Esophagus (tissue), 2 donors: ENCODE measurements around the gene HTR1B. TPM values are rescaled to one million over a fixed set of nuclear protein-coding genes. Genes with fewer than 3 reads are reported as not detected.

ENCODE experiments used
- H3K27ac ChIP-seq, 2 donors: one replicate each; pipeline ENCODE4 v1.5.1; 2013; ENCODE audit warnings: low read depth in 2 of 2, mild to moderate bottlenecking in 2 of 2, inconsistent platforms in 1 of 2, low read length in 1 of 2, moderate library complexity in 1 of 2
- H3K27me3 ChIP-seq, 2 donors: one replicate each; pipeline ENCODE4 v1.6.1; 2013; ENCODE audit warnings: low read length in 2 of 2, control low read depth in 1 of 2, mild to moderate bottlenecking in 1 of 2; ENCODE audit not compliant: insufficient read depth in 2 of 2, control insufficient read depth in 1 of 2
- H3K36me3 ChIP-seq, 2 donors: one replicate each; pipeline ENCODE4 v1.6.1; 2013; ENCODE audit warnings: low read length in 1 of 2; ENCODE audit not compliant: control insufficient read depth in 2 of 2, insufficient read depth in 2 of 2
- H3K4me1 ChIP-seq, 2 donors: one replicate each; pipeline ENCODE4 v1.6.1; 2013; ENCODE audit warnings: low read length in 1 of 2; ENCODE audit not compliant: control insufficient read depth in 2 of 2, insufficient read depth in 2 of 2
- H3K4me3 ChIP-seq, 2 donors: one replicate each; pipeline ENCODE4 v1.5.1; 2013; ENCODE audit warnings: low read length in 2 of 2, mild to moderate bottlenecking in 2 of 2, low read depth in 1 of 2, moderate library complexity in 1 of 2
- H3K9me3 ChIP-seq, 2 donors: one replicate each; pipeline ENCODE4 v1.6.1; 2013; ENCODE audit warnings: mild to moderate bottlenecking in 2 of 2, low read depth in 1 of 2, low read length in 1 of 2, moderate library complexity in 1 of 2; ENCODE audit not compliant: control insufficient read depth in 2 of 2, insufficient read depth in 1 of 2
- WGBS, 2 donors: extraction: QIAGEN DNeasy Blood & Tissue Kit; methylation state at CpG; one replicate each; pipeline ENCODE4 v1.1.7; 2013; 5-methylcytosine and 5-hydroxymethylcytosine counted together
- polyA plus RNA-seq, 2 donors: library from polyadenylated mRNA; stranded (reverse); fragments of 200-250 nt; gene quantifications; one replicate each; pipeline ENCODE4 v1.2.3, GENCODE V29; 2013
- donor health status: healthy with polysubstance abuse.
- donor health status: Bipolar disorder and iron deficiency.

Gene HTR1B
- polyA plus RNA-seq, 2 donors, result 0.02 to 0.04 TPM

DNA sequence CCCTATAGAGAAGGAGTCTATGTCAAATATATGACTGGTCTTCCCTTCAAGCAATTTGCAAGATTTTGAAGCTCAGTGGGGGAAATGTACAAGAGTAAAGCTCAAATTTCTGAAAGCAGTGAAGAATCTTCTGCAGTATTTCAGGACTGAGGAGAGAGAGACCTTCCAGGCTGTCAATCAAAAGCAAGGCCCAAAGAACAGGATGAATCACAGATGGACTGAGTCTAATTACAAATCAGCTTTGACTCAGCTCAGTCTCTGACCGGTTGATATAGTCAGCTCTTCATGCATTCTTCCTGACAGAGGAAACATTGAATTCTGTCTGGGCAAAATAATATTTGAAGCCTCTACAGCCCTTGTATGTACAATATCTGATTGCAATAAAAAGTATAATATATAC is 7.7 kb upstream of the HTR1B start:
- Histone ChIP-seq H3K36me3 (no peaks in the 10 kb centered on the region), H3K27ac (no peak overlapping the region), H3K4me1 (no peaks in the 10 kb centered on the region), H3K27me3 (peaks cover 0 to 3% of the 10 kb centered on the region in 2 donors), H3K9me3 (no peaks in the 10 kb centered on the region), H3K4me3 (no peak overlapping the region)
- 60 to 80% methylated on average over 1 of the region's 1 CpG for WGBS, 2 donors

DNA sequence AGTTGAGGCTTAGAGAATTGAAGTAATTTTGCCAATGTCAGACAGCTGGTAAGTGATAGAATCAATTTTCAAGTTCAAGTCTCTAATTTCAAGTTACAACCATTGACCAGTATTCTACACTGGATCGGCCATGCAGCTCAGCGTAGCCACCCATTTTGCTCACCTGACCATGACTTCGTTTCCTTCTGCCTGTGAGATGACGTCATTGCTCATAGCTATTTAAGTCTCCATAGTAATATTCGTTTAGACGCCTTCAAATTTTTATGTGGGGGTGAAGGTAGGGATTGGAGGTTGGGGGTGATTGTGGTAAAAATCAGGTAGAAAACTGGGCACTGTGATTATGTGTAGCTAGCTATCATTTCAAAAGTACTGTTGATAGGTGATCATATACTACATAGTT is 5.6 kb upstream of the HTR1B start:
- peaks cover 5 to 9% of the 10 kb centered on the region in 2 donors for H3K27me3 ChIP-seq
- WGBS, 2 donors, result 77 to 90% methylated on average over 6 of the region's 6 CpGs
- no peaks in the 10 kb centered on the region for H3K9me3 ChIP-seq

DNA sequence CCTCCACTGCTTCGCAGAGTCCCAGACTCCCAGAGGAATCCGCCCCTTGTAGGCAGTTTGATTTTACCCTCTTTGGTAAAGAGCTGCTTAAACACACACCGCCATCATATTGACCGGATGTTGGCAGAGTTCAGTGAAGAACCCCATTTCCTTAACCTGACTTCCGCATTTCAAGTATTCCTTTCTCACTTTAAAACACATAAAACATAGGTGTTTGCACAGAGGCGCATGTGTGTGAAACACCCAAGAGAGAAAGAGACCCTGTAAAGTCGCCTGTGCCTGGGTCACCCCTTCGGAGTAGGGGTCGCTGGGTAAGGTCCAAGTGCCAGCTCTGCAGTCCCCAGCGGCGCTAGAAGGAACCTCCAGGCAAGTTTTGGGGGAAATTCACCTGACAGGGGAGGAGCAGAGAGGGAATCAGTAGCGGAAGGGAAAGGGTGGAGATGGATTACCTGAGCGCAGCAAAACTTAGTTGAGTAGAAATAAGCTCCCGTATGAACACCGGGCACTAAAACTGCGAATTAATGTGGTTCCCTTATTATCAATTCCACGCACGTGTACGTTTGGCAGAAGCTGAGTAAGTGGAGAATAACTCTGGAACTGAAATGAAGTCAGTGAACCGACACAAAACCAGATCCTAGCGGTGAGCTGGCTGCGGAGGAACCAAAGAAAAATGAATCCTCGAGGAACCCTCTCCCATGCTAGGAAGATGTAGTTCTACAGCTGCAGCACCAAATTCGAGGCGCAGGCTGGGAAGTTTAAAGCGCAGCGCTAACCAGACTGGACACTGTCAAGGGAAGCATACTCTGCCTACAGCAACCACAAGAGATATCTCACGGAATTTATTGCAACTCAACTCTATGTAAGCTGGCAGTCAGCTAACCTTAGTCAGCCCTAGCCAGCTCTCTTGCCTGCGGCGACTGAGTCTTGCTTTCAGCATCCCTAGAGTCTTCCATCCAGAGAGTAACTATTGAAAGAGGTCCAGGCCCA is 3.5 kb upstream of the HTR1B start:
- H3K9me3 ChIP-seq, result peaks cover 0 to 6% of the 10 kb centered on the region in 2 donors
- H3K27me3 ChIP-seq, result peaks cover 7 to 21% of the 10 kb centered on the region in 2 donors
- peaks cover 7 to 13% of the 10 kb centered on the region in 2 donors for H3K4me1 ChIP-seq
- 16 to 17% methylated on average over 30 of the region's 30 CpGs for WGBS, 2 donors
- no peak overlapping the region for H3K27ac ChIP-seq
- H3K4me3 ChIP-seq, result peak overlapping the region; percentile 24 to 43
- no peaks in the 10 kb centered on the region for H3K36me3 ChIP-seq

More for the DNA sequence above, 5.6 kb upstream of the HTR1B start:
- H3K4me3 ChIP-seq, result no peak overlapping the region
- H3K4me1 ChIP-seq, result peaks cover under 1 to 2% of the 10 kb centered on the region in 2 donors
- no peak overlapping the region for H3K27ac ChIP-seq
- no peaks in the 10 kb centered on the region for H3K36me3 ChIP-seq

DNA sequence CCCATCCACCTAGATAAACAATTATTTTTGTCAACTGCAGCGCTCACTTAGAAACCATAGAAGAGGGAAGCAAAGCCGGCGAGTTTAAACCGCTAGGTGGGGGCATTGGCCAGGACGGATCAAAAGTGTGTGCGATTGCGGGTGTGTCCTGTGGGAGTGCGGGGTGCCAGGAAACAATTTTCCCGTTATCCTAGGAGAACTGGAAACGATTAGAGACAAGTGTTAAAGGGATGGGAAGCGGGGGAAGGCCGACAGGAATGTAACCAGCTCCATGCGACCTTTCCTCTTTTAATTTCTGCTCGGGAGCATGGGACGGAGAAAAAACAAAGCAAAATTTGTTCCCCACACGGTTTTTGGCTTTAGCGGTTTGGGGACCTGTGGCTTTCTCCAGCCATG is 2.8 kb upstream of the HTR1B start:
- peaks cover 7 to 21% of the 10 kb centered on the region in 2 donors for H3K27me3 ChIP-seq
- no peak overlapping the region for H3K27ac ChIP-seq
- peak overlapping the region; percentile 24 to 43 for H3K4me3 ChIP-seq
- H3K9me3 ChIP-seq, result peaks cover 0 to 6% of the 10 kb centered on the region in 2 donors
- no peaks in the 10 kb centered on the region for H3K36me3 ChIP-seq
- H3K4me1 ChIP-seq, result peaks cover 7 to 13% of the 10 kb centered on the region in 2 donors
- 2% methylated on average over 17 of the region's 17 CpGs for WGBS, 2 donors

DNA sequence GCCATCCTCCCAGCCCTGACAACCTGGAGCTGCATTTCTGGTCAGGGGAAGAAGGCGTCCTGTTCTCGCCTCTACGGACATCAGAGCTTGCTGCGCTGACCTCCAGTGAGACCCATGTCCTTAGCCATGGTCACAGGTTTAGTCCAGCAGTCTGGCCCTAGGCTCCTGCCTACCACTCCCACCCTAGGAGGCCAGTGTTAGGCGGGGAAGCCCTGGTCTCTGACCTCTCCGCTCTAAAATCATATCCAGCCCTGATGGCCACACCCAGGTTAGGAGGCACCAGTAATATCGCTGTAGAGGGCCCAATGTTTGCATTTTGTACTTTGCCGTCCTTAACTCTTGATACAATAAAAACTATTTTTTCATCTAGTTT is 1.2 kb upstream of the HTR1B start:
- H3K27ac ChIP-seq, result no peak overlapping the region
- H3K36me3 ChIP-seq, result no peaks in the 10 kb centered on the region
- whole genome bisulfite sequencing, 2 donors, result 13 to 23% methylated on average over 8 of the region's 8 CpGs
- H3K27me3 ChIP-seq, result peaks cover 7 to 21% of the 10 kb centered on the region in 2 donors
- H3K4me1 ChIP-seq, result peaks cover 7 to 13% of the 10 kb centered on the region in 2 donors
- H3K4me3 ChIP-seq, result peak overlapping the region in 1 of 2 donors; percentile 4
- H3K9me3 ChIP-seq, result peaks cover 0 to 6% of the 10 kb centered on the region in 2 donors

DNA sequence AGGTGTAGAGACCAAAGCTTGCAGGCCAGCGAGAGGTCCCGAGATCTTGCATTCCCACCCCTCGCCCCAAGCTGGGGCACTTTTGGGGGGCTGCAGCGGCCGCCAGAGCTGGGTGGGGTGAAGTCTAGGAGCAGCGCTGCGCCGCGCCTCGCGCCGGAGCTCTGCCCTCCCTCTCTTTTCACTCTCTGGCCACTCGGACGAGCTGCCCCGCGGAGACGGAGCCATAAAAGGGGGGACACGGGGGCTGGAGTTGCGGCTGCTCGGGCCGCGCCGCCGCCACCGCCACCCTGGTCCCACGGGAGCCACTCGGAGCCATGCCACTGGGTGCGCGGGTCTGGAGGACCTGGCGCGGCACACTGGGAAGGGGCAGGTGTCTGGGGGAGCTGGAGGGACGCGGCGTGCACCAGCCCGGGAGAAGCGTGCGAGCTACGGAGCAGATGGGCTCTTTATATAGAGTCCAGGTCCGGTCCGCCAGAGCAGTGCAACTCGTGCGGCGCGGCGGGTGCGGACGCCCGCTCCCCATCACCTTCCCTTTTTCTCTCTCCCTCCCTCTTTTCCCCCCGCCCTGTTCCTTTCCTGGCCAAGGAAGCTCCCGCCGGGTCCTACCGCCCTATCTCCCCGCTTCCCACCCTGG is 687 bp upstream of the HTR1B start:
- Histone ChIP-seq H3K4me3 (peak overlapping the region; percentile 24 to 39), H3K36me3 (no peaks in the 10 kb centered on the region), H3K27me3 (peaks cover 7 to 21% of the 10 kb centered on the region in 2 donors), H3K4me1 (peaks cover 7 to 13% of the 10 kb centered on the region in 2 donors), H3K27ac (peak overlapping the region in 1 of 2 donors; percentile 62), H3K9me3 (peaks cover 0 to 6% of the 10 kb centered on the region in 2 donors)
- 2 to 3% methylated on average over 49 to 53 of the region's 53 CpGs for WGBS, 2 donors

DNA sequence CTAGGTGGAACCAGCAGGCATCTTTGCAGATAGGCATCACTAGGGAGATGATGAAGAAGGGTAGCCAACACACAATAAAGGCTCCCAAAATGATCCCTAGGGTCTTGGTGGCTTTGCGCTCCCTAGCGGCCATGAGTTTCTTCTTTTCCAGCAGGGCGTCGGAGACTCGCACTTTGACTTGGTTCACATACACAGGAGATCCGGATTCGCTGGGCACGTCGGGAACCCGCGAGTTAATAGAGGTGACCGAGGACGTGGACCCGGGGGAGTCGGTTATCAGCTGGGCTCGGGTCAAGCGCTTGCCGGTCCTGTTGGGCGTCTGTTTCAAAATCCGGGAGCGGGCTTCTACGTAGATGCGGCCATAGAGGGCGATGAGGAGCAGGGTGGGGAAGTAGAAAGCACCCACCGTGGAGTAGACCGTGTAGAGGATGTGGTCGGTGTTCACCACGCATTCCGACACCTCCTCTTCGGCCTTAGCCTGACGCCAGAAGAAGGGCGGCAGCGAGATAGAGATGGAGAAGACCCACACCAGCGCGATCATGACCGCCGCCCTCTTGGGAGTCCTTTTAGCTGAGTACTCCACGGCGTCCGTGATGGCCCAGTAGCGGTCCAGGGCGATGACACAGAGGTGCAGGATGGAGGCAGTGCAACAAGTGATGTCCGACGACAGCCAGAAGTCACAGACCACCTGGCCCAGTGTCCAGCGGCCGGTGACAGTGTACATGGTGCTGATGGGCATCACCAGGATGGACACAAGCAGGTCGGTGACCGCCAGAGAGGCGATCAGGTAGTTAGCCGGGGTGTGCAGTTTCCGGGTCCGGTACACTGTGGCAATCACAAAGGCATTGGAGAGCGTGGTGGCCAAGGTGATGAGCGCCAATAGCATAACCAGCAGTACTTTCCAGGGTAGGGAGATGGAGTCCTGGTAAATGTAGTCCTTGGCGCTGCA is 658 bp downstream of the HTR1B start:
- H3K27me3 ChIP-seq, result peaks cover 7 to 21% of the 10 kb centered on the region in 2 donors
- H3K27ac ChIP-seq, result peak overlapping the region in 1 of 2 donors; percentile 15
- no peaks in the 10 kb centered on the region for H3K36me3 ChIP-seq
- H3K4me3 ChIP-seq, result peak overlapping the region; percentile 31 to 39
- 11% methylated on average over 55 of the region's 55 CpGs for WGBS, 2 donors
- peaks cover 0 to 6% of the 10 kb centered on the region in 2 donors for H3K9me3 ChIP-seq
- H3K4me1 ChIP-seq, result peaks cover 7 to 13% of the 10 kb centered on the region in 2 donors

DNA sequence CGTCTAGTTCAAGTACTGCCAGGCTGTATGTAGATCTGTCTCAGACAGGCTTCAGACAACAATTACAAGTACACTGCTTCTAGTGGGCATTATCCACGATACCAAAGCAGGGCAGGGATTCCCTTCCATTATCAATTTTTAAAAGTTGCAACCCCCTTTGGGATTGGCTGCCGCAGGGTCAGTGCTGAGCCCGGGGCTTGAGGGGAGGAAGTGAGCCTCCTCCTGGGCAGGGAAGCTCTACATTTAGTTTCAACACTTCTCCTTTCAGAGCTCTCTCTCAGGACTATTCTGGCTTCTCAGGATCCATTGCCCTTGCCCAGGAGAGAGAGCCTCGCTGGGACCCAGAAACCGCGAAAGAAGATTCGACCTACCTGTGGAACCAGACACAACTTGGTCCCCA is 1.5 kb downstream of the HTR1B start:
- peaks cover 7 to 13% of the 10 kb centered on the region in 2 donors for H3K4me1 ChIP-seq
- H3K27me3 ChIP-seq, result peaks cover 4 to 21% of the 10 kb centered on the region in 2 donors
- H3K27ac ChIP-seq, result no peak overlapping the region
- H3K36me3 ChIP-seq, result no peaks in the 10 kb centered on the region
- WGBS, 2 donors, result 65 to 66% methylated on average over 8 of the region's 8 CpGs
- H3K9me3 ChIP-seq, result peaks cover 0 to 6% of the 10 kb centered on the region in 2 donors
- no peak overlapping the region for H3K4me3 ChIP-seq

DNA sequence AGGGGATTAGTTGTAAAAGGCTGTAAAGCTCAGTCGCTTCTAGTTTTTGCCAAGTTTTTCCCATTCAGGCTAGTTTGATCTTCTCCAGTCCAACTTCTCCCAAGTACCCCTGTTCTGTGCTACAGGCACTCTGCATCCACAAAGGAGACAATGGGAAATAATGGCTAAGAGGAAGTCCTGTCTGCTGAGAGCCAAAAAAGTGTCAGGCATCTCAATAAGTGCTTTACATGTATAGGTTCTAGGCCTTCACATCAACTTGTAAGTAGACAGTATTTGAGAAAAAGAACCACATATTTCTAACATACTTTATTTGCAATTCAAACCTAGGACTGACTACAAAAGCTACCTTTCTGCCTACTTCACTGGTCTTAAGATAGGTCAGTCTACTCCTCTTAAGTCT is 4.9 kb downstream of the HTR1B start:
- Histone ChIP-seq H3K4me3 (no peak overlapping the region), H3K9me3 (peaks cover 0 to 6% of the 10 kb centered on the region in 2 donors), H3K27me3 (peaks cover 0 to 7% of the 10 kb centered on the region in 2 donors), H3K4me1 (peaks cover 0 to 9% of the 10 kb centered on the region in 2 donors), H3K27ac (no peak overlapping the region), H3K36me3 (no peaks in the 10 kb centered on the region)
- 60% methylated on average over 1 of the region's 1 CpG for WGBS, 2 donors
